ENCODE measurements around the gene NELFB. TPM values are rescaled to one million over a fixed set of nuclear protein-coding genes. Genes with fewer than 3 reads are reported as not detected.

The NELFB gene
- total and polyA plus RNA-seq, 5 donors from 2014 or later = 22.3 to 46.4 (median 24.1) TPM

GRCh38 chr9:137295849-137296669, 40.9 kb downstream of the NELFB start:
- no peak overlapping the region for H3K27ac ChIP-seq (ENCODE audit: insufficient read depth, low read length, poor library complexity, severe bottlenecking)
- no peaks in the 10 kb centered on the region for H3K36me3 ChIP-seq (ENCODE audit: control insufficient read depth, insufficient read depth, low read length)
- Mint-ChIP-seq H3K4me1 (peaks cover 0 to 18% (median 5%) of the 10 kb centered on the region in 4 donors), H3K9me3 (peaks cover 0 to 1% (median 0%) of the 10 kb centered on the region in 7 donors), H3K27ac (peak overlapping the region in 1 of 3 donors; percentile 83), H3K36me3 (no peaks in the 10 kb centered on the region), H3K27me3 (peaks cover 36% of the 10 kb centered on the region), H3K4me3 (peak overlapping the region; percentile 59 to 94 (median 75))
- peaks cover 0 to 5% of the 10 kb centered on the region in 2 experiments for H3K9me3 ChIP-seq (ENCODE audit: control insufficient read depth in 2 of 2, low read length in 2 of 2)
- no peak overlapping the region for H3K4me3 ChIP-seq (ENCODE audit: low read depth, low read length)
- H3K27me3 ChIP-seq (ENCODE audit: control insufficient read depth, insufficient read depth, low read length) = peaks cover 10% of the 10 kb centered on the region
- peaks cover 14% of the 10 kb centered on the region for H3K4me1 ChIP-seq (ENCODE audit: control insufficient read depth, insufficient read depth, low read length, poor library complexity, severe bottlenecking)
- no peak for DNase-seq
- ATAC-seq (ENCODE audit: low read depth in 2 of 2) = peak; percentile 3 to 10

GRCh38 chr9:137296670-137297664, 41.8 kb downstream of the NELFB start:
- peaks cover 10% of the 10 kb centered on the region for H3K27me3 ChIP-seq (ENCODE audit: control insufficient read depth, insufficient read depth, low read length)
- H3K4me1 ChIP-seq (ENCODE audit: control insufficient read depth, insufficient read depth, low read length, poor library complexity, severe bottlenecking) = peaks cover 20% of the 10 kb centered on the region
- H3K27ac Mint-ChIP-seq = peak overlapping the region in 2 of 3 donors; percentile 83 to 90
- no peak for DNase-seq
- H3K27ac ChIP-seq (ENCODE audit: insufficient read depth, low read length, poor library complexity, severe bottlenecking) = no peak overlapping the region
- peaks cover 36% of the 10 kb centered on the region for H3K27me3 Mint-ChIP-seq
- H3K9me3 Mint-ChIP-seq = peaks cover 0 to 1% (median 0%) of the 10 kb centered on the region in 7 donors
- ATAC-seq (ENCODE audit: low read depth in 2 of 2) = no peak
- H3K9me3 ChIP-seq (ENCODE audit: control insufficient read depth in 2 of 2, low read length in 2 of 2) = peaks cover 0 to 5% of the 10 kb centered on the region in 2 experiments
- H3K4me3 Mint-ChIP-seq = peak overlapping the region; percentile 59 to 94 (median 75)
- H3K36me3 ChIP-seq (ENCODE audit: control insufficient read depth, insufficient read depth, low read length) = no peaks in the 10 kb centered on the region
- H3K36me3 Mint-ChIP-seq = no peaks in the 10 kb centered on the region
- H3K4me3 ChIP-seq (ENCODE audit: low read depth, low read length) = no peak overlapping the region
- peaks cover 0 to 18% (median 5%) of the 10 kb centered on the region in 4 donors for H3K4me1 Mint-ChIP-seq

- Mint-ChIP-seq H3K27ac (no peak overlapping the region), H3K9me3 (peaks cover 0 to 1% (median 0%) of the 10 kb centered on the region in 7 donors), H3K27me3 (peaks cover 36% of the 10 kb centered on the region), H3K36me3 (no peaks in the 10 kb centered on the region), H3K4me3 (peak overlapping the region in 1 of 4 donors; percentile 15), H3K4me1 (peaks cover 0 to 18% (median 5%) of the 10 kb centered on the region in 4 donors)
- Histone ChIP-seq H3K27ac (ENCODE audit: insufficient read depth, low read length, poor library complexity, severe bottlenecking) (no peak overlapping the region), H3K4me3 (ENCODE audit: low read depth, low read length) (no peak overlapping the region), H3K4me1 (ENCODE audit: control insufficient read depth, insufficient read depth, low read length, poor library complexity, severe bottlenecking) (peaks cover 25% of the 10 kb centered on the region), H3K36me3 (ENCODE audit: control insufficient read depth, insufficient read depth, low read length) (no peaks in the 10 kb centered on the region), H3K9me3 (ENCODE audit: control insufficient read depth in 2 of 2, low read length in 2 of 2) (peaks cover 0 to 5% of the 10 kb centered on the region in 2 experiments), H3K27me3 (ENCODE audit: control insufficient read depth, insufficient read depth, low read length) (peaks cover 10% of the 10 kb centered on the region)
- DNase-seq (no peak), ATAC-seq (ENCODE audit: low read depth in 2 of 2) (no peak)
Observed at GRCh38 chr9:137297966-137298365, 42.8 kb downstream of the NELFB start.

DNA sequence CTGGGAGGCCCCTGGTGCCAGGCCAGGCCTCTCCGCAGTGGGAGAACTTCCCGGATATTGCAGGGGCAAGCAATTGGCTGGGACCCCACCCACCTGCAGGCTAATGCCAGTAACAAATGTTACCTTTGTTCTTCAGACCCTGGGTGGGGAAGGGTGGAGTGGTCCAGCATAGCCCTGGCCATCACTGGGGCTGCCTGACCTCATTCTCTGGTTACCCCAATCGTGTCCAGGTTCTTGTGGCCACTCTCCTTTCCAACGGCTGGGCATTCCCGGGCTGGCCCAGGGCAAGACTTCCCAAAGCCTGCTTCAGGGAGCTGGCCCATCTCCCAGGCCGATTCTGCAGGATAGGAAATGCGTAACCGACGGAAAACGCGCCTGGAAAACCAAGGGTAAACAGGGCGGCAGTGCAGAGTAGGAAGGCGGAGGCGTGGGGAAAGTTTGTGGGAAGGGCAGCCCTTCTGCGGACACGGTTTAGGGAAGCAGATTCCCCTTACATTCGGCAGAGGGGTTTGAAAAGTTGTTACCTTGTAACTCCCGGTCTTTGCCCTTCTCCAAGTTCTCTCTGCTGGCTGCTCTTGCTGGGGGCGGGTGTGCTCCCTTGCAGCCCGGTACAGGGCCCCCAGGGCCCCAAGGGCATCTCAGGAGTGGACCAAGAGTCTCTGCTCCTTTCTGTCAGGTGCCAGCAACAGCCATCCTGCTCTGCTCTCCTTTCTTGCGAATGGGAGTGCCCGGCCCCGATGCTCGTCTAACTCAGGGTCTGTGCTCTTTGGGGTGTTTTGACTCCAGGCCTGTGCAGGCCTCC, 43.5 kb downstream of the NELFB start:
- Histone ChIP-seq H3K36me3 (ENCODE audit: control insufficient read depth, insufficient read depth, low read length) (no peaks in the 10 kb centered on the region), H3K27ac (ENCODE audit: insufficient read depth, low read length, poor library complexity, severe bottlenecking) (no peak overlapping the region), H3K4me3 (ENCODE audit: low read depth, low read length) (no peak overlapping the region), H3K27me3 (ENCODE audit: control insufficient read depth, insufficient read depth, low read length) (peaks cover 10% of the 10 kb centered on the region), H3K9me3 (ENCODE audit: control insufficient read depth in 2 of 2, low read length in 2 of 2) (peaks cover 0 to 5% of the 10 kb centered on the region in 2 experiments), H3K4me1 (ENCODE audit: control insufficient read depth, insufficient read depth, low read length, poor library complexity, severe bottlenecking) (peaks cover 28% of the 10 kb centered on the region)
- H3K4me1 Mint-ChIP-seq = peaks cover 0 to 20% (median 4%) of the 10 kb centered on the region in 4 donors
- ATAC-seq (ENCODE audit: low read depth in 2 of 2) (no peak), DNase-seq (no peak)
- H3K27ac Mint-ChIP-seq = no peak overlapping the region
- H3K4me3 Mint-ChIP-seq = no peak overlapping the region
- H3K27me3 Mint-ChIP-seq = peaks cover 31% of the 10 kb centered on the region
- peaks cover 0 to 1% (median 0%) of the 10 kb centered on the region in 7 donors for H3K9me3 Mint-ChIP-seq
- no peaks in the 10 kb centered on the region for H3K36me3 Mint-ChIP-seq

- DNase-seq (no peak), ATAC-seq (ENCODE audit: low read depth in 2 of 2) (no peak)
- peaks cover 0 to 1% (median 0%) of the 10 kb centered on the region in 7 donors for H3K9me3 Mint-ChIP-seq
- peaks cover 0 to 22% (median 3%) of the 10 kb centered on the region in 4 donors for H3K4me1 Mint-ChIP-seq
- Histone ChIP-seq H3K4me3 (ENCODE audit: low read depth, low read length) (no peak overlapping the region), H3K27me3 (ENCODE audit: control insufficient read depth, insufficient read depth, low read length) (peaks cover 10% of the 10 kb centered on the region), H3K4me1 (ENCODE audit: control insufficient read depth, insufficient read depth, low read length, poor library complexity, severe bottlenecking) (peaks cover 28% of the 10 kb centered on the region), H3K36me3 (ENCODE audit: control insufficient read depth, insufficient read depth, low read length) (no peaks in the 10 kb centered on the region), H3K9me3 (ENCODE audit: control insufficient read depth in 2 of 2, low read length in 2 of 2) (peaks cover 0 to 5% of the 10 kb centered on the region in 2 experiments), H3K27ac (ENCODE audit: insufficient read depth, low read length, poor library complexity, severe bottlenecking) (no peak overlapping the region)
- H3K36me3 Mint-ChIP-seq = no peaks in the 10 kb centered on the region
- H3K4me3 Mint-ChIP-seq = peak overlapping the region in 1 of 4 donors; percentile 41
- H3K27ac Mint-ChIP-seq = no peak overlapping the region
- H3K27me3 Mint-ChIP-seq = peaks cover 25% of the 10 kb centered on the region
Observed at GRCh38 chr9:137299203-137299565, 44.1 kb downstream of the NELFB start.

- Mint-ChIP-seq H3K9me3 (peaks cover 0 to 1% (median 0%) of the 10 kb centered on the region in 7 donors), H3K27me3 (peaks cover 18% of the 10 kb centered on the region)
Observed at GRCh38 chr9:137299938-137300337, 44.8 kb downstream of the NELFB start.

More at GRCh38 chr9:137299938-137300337, 44.8 kb downstream of the NELFB start:
- H3K9me3 ChIP-seq (ENCODE audit: control insufficient read depth in 2 of 2, low read length in 2 of 2) = no peaks in the 10 kb centered on the region
- Mint-ChIP-seq H3K4me3 (peak overlapping the region; percentile 48 to 82 (median 62)), H3K4me1 (peaks cover 0 to 20% (median 3%) of the 10 kb centered on the region in 4 donors), H3K36me3 (no peaks in the 10 kb centered on the region), H3K27ac (no peak overlapping the region)
- no peaks in the 10 kb centered on the region for H3K36me3 ChIP-seq (ENCODE audit: control insufficient read depth, insufficient read depth, low read length)
- no peak for DNase-seq
- H3K27ac ChIP-seq (ENCODE audit: insufficient read depth, low read length, poor library complexity, severe bottlenecking) = no peak overlapping the region
- peaks cover 30% of the 10 kb centered on the region for H3K4me1 ChIP-seq (ENCODE audit: control insufficient read depth, insufficient read depth, low read length, poor library complexity, severe bottlenecking)
- H3K4me3 ChIP-seq (ENCODE audit: low read depth, low read length) = no peak overlapping the region
- H3K27me3 ChIP-seq (ENCODE audit: control insufficient read depth, insufficient read depth, low read length) = peaks cover 5% of the 10 kb centered on the region
- ATAC-seq (ENCODE audit: low read depth in 2 of 2) = no peak
